Transverse colon (tissue), 4 donors: ENCODE measurements around the gene SEC61B. TPM values are rescaled to one million over a fixed set of nuclear protein-coding genes. Genes with fewer than 3 reads are reported as not detected.

Experiments used
- DNase-seq: peaks from one replicate; pipeline ENCODE4 v3.0.0-alpha.2; 2019
- H3K27ac ChIP-seq, 4 donors: fragments of 200-600 bp; sonication (generic); 2 replicates each; pipeline ENCODE4 v1.5.1; 2016 to 2018; ENCODE audit warnings: inconsistent platforms in 4 of 4
- H3K27me3 ChIP-seq: fragments of 200-600 bp; sonication (generic); 2 replicates; pipeline ENCODE4 v1.5.1; 2017; ENCODE audit warnings: inconsistent platforms
- H3K36me3 ChIP-seq, 4 donors: fragments of 200-600 bp; sonication (generic); 2 replicates each; pipeline ENCODE4 v1.5.1; 2017 to 2019; ENCODE audit warnings: inconsistent platforms in 4 of 4
- H3K4me1 ChIP-seq, 4 donors: fragments of 200-600 bp; sonication (generic); 2 replicates each; pipeline ENCODE4 v1.5.1; 2017 to 2020; ENCODE audit warnings: inconsistent platforms in 4 of 4
- H3K4me3 ChIP-seq, 4 donors: fragments of 200-600 bp; sonication (generic); 1 replicate in 1 of 4; 2 replicates in 3 of 4; pipeline versions ENCODE4 v1.5.1 to v1.6.1; 2017 to 2019; ENCODE audit warnings: inconsistent platforms in 4 of 4
- H3K9me3 ChIP-seq, 2 donors: fragments of 200-600 bp; sonication (generic); 2 replicates each; pipeline ENCODE4 v1.5.1; 2017 to 2019; ENCODE audit warnings: inconsistent platforms in 2 of 2
- EP300 ChIP-seq: sonication (generic); formaldehyde crosslinking; IDR thresholded peaks from one replicate; pipeline ENCODE4 v1.6.1; 2017; ENCODE audit warnings: antibody characterized with exemption, low read depth
- POLR2A ChIP-seq: fragments of 450-650 bp; IDR thresholded peaks from one replicate; pipeline ENCODE4 v1.6.1; 2016; ENCODE audit warnings: antibody characterized with exemption, mild to moderate bottlenecking, moderate library complexity
- POLR2AphosphoS5 ChIP-seq, 3 donors: sonication (generic); formaldehyde crosslinking; IDR thresholded peaks; one replicate each; pipeline ENCODE4 v1.6.1; 2016; ENCODE audit warnings: antibody characterized with exemption in 3 of 3
- WGBS, 2 donors: methylation state at CpG; one replicate each; pipeline ENCODE4 v1.1.5; 2018; ENCODE audit warnings: low coverage in 1 of 2; 5-methylcytosine and 5-hydroxymethylcytosine counted together
- in situ Hi-C, 4 donors: fragments of 200-750 bp; cut with MboI; loops; one replicate each; pipeline versions ENCODE4 v1.15.0 to v1.15.1; 2017; ENCODE audit warnings: low sequenced_read_pairs in 3 of 4, low pct_ligation_motif_present in 1 of 4, low pct_unique_long_range_greater_than_20kb in 1 of 4
- intact Hi-C: fragments of 100-400 bp; cut with DNase I; formaldehyde crosslinking; loops from one replicate; pipeline ENCODE4 v1.15.1; 2023; ENCODE audit warnings: low total_unique reads
- total RNA-seq, 4 donors: library from RNA; depleted of rRNA; stranded (reverse); fragments of >200 nt; gene quantifications; one replicate each; pipeline ENCODE4 v1.1.0, GENCODE V29; 2016
- TF ChIP-seq, protein P1 (sequence below), 5 experiments: fragments of 200-600 bp in 3 of 5; fragments of 450-650 bp in 2 of 5; sonication (generic) in 3 of 5; IDR thresholded peaks; 1 replicate in 2 of 5; 2 replicates in 3 of 5; pipeline ENCODE4 v1.5.1; 2016 to 2017; ENCODE audit warnings: antibody characterized with exemption in 5 of 5, inconsistent platforms in 3 of 5, mild to moderate bottlenecking in 2 of 5, moderate library complexity in 1 of 5

The SEC61B gene
- total RNA-seq, 4 donors from 2014 or later = 10.1 to 72.5 (median 42.0) TPM

DNA sequence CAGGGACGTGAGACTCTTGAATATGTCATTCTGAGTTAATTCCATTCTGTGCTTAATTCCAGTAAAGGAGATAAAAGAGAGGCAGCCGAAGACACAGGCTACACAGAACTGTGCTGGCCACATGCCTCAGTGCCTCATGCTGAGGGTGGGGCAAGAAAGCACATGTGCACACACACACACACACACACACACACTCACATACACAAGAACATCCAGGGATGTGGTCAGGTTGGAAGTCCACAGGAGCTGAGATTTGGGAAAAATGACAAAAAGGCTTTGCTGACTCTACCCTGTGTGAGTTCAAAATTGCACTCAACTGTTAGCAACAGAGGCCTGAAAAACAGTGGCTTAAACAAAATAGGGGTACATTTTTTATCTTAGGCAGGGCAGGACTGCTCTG lies 40.9 kb upstream of the SEC61B start:
- Histone ChIP-seq H3K27me3 (no peaks in the 10 kb centered on the region), H3K4me1 (peaks cover 4 to 10% (median 5%) of the 10 kb centered on the region in 4 donors), H3K4me3 (no peak overlapping the region), H3K9me3 (no peaks in the 10 kb centered on the region), H3K36me3 (no peaks in the 10 kb centered on the region), H3K27ac (no peak overlapping the region)
- WGBS, 2 donors = 78 to 100% methylated on average over 1 to 2 of the region's 2 CpGs
- intact Hi-C loops = no loop called here
- in situ Hi-C loops = loop anchor here in 1 of 4 donors (25.0 kb wide), 1 partner anchor 831 kb away; no protein-coding TSS in a partner anchor
- TF ChIP-seq POLR2AphosphoS5 (IDR thresholded peaks at IDR 0.05) (no peak), EP300 (no peak), POLR2A (no peak)
- TF ChIP-seq, protein P1, sequence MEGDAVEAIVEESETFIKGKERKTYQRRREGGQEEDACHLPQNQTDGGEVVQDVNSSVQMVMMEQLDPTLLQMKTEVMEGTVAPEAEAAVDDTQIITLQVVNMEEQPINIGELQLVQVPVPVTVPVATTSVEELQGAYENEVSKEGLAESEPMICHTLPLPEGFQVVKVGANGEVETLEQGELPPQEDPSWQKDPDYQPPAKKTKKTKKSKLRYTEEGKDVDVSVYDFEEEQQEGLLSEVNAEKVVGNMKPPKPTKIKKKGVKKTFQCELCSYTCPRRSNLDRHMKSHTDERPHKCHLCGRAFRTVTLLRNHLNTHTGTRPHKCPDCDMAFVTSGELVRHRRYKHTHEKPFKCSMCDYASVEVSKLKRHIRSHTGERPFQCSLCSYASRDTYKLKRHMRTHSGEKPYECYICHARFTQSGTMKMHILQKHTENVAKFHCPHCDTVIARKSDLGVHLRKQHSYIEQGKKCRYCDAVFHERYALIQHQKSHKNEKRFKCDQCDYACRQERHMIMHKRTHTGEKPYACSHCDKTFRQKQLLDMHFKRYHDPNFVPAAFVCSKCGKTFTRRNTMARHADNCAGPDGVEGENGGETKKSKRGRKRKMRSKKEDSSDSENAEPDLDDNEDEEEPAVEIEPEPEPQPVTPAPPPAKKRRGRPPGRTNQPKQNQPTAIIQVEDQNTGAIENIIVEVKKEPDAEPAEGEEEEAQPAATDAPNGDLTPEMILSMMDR (IDR thresholded peaks at IDR 0.05) = no peak
- no peak for DNase-seq

DNA sequence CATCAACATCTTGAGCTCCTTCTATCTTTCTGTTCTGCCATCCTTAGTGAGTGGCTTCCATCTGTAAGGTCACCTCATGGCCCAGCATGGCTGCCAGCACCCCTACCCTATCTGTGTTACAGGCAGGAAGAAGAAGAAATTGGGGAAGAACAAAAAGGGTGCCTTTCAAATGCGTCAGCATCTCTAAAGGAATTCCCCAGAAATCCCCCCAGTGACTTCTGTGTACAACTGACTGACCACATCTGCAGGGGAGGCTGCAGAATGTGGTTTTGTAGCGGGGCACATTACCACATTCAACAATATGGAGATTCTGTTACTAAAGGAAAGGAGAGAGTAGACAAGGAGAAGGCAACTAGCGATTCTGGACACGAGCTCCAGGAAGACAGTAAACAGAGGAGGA lies 40.5 kb upstream of the SEC61B start:
- in situ Hi-C loops = loop anchor here in 1 of 4 donors (25.0 kb wide), 1 partner anchor 831 kb away; no protein-coding TSS in a partner anchor
- no peaks in the 10 kb centered on the region for H3K27me3 ChIP-seq
- DNase-seq = no peak
- H3K4me3 ChIP-seq = no peak overlapping the region
- H3K36me3 ChIP-seq = no peaks in the 10 kb centered on the region
- 58 to 78% methylated on average over 3 to 4 of the region's 4 CpGs for WGBS, 2 donors
- TF ChIP-seq POLR2AphosphoS5 (IDR thresholded peaks at IDR 0.05) (no peak), EP300 (no peak), POLR2A (no peak)
- TF ChIP-seq, protein P1 (IDR thresholded peaks at IDR 0.05) = no peak
- no peak overlapping the region for H3K27ac ChIP-seq
- peaks cover 4 to 10% (median 5%) of the 10 kb centered on the region in 4 donors for H3K4me1 ChIP-seq
- intact Hi-C loops = no loop called here
- H3K9me3 ChIP-seq = no peaks in the 10 kb centered on the region

DNA sequence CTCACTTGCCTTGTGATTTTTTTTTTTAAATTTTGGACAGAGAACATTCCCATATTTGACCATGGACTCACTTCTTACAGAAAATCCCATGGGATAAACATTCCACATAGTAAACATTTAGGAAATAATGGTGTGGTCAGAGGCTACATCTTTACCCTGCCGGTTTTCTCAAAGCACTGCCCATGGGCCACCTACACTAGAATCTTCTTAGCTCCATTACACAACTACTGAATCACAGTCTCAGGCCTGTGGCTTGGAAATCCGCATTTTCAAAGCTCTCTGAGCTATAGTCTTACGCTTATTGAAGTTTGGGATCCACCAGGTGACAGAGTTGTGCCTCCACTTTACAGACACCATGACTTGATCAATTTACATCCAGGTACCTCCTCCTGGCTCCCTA lies 39.7 kb upstream of the SEC61B start:
- Histone ChIP-seq H3K27ac (no peak overlapping the region), H3K36me3 (no peaks in the 10 kb centered on the region), H3K27me3 (no peaks in the 10 kb centered on the region), H3K4me1 (peaks cover 4 to 10% (median 5%) of the 10 kb centered on the region in 4 donors), H3K4me3 (no peak overlapping the region), H3K9me3 (no peaks in the 10 kb centered on the region)
- WGBS, 2 donors = 83 to 94% methylated on average over 3 of the region's 3 CpGs
- intact Hi-C loops (no loop called here), in situ Hi-C loops (loop anchor here in 1 of 4 donors (25.0 kb wide), 1 partner anchor 830 kb away; no protein-coding TSS in a partner anchor)
- no peak for TF ChIP-seq EP300
- TF ChIP-seq POLR2A = no peak
- no peak for TF ChIP-seq POLR2AphosphoS5 (IDR thresholded peaks at IDR 0.05)
- TF ChIP-seq, protein P1 (IDR thresholded peaks at IDR 0.05) = no peak
- no peak for DNase-seq

DNA sequence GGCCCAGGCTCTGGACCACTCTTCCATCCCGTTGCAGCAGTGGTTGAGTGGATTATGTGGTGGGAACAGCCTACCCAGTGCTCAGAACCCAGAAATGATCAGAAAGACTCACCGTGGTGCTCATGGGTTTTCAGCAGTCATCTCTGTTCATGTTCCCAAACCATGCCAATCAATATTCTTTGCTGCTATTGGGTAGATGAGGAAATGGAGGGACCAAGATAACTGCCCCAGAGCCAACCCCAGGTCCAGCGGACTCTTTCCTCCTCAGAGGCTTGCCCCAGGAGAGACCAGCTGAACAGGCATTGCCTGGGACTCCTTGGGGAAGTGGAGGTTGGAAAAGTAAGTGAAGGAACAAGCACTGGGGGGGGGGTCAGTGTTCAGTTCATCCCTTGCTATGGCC lies 38.5 kb upstream of the SEC61B start:
- no peaks in the 10 kb centered on the region for H3K27me3 ChIP-seq
- H3K27ac ChIP-seq = no peak overlapping the region
- no peak for TF ChIP-seq POLR2A
- in situ Hi-C loops (loop anchor here in 1 of 4 donors (25.0 kb wide), 1 partner anchor 829 kb away; no protein-coding TSS in a partner anchor), intact Hi-C loops (no loop called here)
- H3K9me3 ChIP-seq = no peaks in the 10 kb centered on the region
- peaks cover 4 to 10% (median 5%) of the 10 kb centered on the region in 4 donors for H3K4me1 ChIP-seq
- H3K4me3 ChIP-seq = no peak overlapping the region
- no peaks in the 10 kb centered on the region for H3K36me3 ChIP-seq
- WGBS, 2 donors = 92 to 100% methylated on average over 1 to 3 of the region's 3 CpGs
- DNase-seq = no peak

DNA sequence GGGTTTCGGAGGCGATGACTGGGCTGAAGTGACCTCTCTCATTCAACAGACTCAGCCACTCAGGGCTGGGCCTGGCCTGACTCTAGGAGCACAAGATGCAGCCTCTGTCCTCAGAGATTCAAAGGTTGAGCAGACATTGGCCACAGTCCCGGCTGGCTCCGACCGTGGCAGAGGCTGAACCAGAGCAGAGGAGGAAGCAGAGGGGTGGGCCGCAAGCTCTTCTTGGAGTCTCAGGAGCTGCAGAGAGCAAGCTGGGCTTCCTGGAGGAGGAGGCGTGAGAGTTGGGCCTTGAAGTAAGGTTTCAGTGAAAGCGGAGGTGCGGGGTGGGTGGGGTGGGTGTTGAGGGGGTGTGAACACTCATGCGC lies 38.0 kb upstream of the SEC61B start:
- H3K4me1 ChIP-seq = peaks cover 4 to 10% (median 5%) of the 10 kb centered on the region in 4 donors
- no peaks in the 10 kb centered on the region for H3K9me3 ChIP-seq
- in situ Hi-C loops = loop anchor here in 1 of 4 donors (25.0 kb wide), 1 partner anchor 828 kb away; no protein-coding TSS in a partner anchor
- TF ChIP-seq, protein P1 (IDR thresholded peaks at IDR 0.05) = no peak
- TF ChIP-seq EP300 (no peak), POLR2AphosphoS5 (IDR thresholded peaks at IDR 0.05) (no peak), POLR2A (no peak)
- intact Hi-C loops = no loop called here
- no peak overlapping the region for H3K27ac ChIP-seq
- 59 to 71% methylated on average over 3 to 10 of the region's 10 CpGs for WGBS, 2 donors
- H3K36me3 ChIP-seq = no peaks in the 10 kb centered on the region
- no peaks in the 10 kb centered on the region for H3K27me3 ChIP-seq
- no peak overlapping the region for H3K4me3 ChIP-seq
- no peak for DNase-seq
